Neural progenitor cell (in vitro differentiated cells): Measurements from ENCODE around the gene GABBR2.

ENCODE experiments used
- CTCF ChIP-seq: fragments of 200-600 bp; sonication (generic); IDR thresholded peaks from 2 replicates; pipeline ENCODE4 v1.5.1; 2017; ENCODE audit warnings: antibody characterized with exemption, mild to moderate bottlenecking
- EZH2 ChIP-seq: fragments of 200-600 bp; sonication (generic); IDR thresholded peaks from 2 replicates; pipeline ENCODE4 v1.6.1; 2017; ENCODE audit warnings: antibody characterized with exemption, mild to moderate bottlenecking, moderate library complexity

- TF ChIP-seq CTCF, result no peak
- TF ChIP-seq EZH2, result no peak
Observed at GRCh38 chr9:98303633-98304125, 405.1 kb downstream of the GABBR2 start.
